CMK (cell line): ENCODE results near the gene P2RX3.

Experiments
- DNase-seq: peaks from one replicate; pipeline ENCODE4 v3.0.0-alpha.2; 2010; ENCODE audit warnings: low read depth

The P2RX3 gene

DNA sequence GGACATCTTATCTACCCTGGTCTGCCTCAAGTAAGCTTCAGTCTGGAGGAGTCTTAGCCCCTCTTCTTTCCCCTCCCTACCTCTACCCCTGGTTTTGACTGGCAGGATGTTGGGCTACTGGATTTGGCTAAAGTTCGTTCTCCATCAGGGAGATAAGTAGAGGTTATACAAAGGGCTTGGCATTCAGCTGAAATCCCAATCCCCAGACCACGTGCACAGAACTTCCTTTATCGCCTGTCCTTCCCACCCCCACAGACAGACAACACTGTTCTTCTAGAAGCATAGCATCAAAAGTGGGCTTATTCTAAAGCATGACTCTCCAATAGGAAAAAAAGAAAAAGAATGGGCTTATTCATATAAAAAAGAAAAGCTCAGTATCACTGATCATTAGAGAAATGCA, 35.0 kb downstream of the P2RX3 start:
- DNase-seq: no peak

DNA sequence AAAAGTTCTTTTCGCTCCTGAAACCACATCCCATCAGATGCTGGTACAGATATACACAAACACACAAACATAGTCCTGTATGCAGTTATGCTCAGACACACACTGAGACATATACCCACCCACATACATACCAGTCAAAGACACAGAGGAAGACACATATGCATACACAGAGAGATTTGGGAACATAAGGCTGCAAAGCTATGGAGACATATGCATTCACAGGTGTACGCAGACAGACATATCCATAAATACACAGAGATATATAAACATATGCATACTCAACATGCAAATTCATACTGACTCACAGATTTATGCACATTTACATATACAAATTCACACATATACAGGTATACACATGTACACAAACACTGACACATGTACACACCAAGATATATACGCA, 36.8 kb downstream of the P2RX3 start:
- DNase-seq: no peak

DNA sequence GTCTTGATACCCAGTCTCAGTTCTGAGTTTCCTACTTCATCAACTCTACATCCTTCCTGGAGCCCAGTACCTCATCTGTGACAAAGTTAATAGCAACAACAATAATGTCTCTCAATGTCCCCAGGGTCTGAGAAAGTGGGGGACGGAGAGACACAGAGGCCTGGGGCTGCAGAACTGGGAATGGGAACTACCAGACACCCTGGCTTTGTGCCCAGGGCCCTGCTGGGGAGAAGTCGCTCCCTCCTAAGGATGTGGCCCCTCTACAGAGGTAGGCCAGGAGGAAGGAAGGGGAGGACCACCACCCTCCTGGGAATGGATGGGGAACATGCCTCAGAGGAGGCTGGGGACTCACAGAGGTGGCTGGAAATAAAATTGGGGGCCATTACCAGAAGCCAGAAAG, 37.3 kb downstream of the P2RX3 start:
- DNase-seq: no peak

DNA sequence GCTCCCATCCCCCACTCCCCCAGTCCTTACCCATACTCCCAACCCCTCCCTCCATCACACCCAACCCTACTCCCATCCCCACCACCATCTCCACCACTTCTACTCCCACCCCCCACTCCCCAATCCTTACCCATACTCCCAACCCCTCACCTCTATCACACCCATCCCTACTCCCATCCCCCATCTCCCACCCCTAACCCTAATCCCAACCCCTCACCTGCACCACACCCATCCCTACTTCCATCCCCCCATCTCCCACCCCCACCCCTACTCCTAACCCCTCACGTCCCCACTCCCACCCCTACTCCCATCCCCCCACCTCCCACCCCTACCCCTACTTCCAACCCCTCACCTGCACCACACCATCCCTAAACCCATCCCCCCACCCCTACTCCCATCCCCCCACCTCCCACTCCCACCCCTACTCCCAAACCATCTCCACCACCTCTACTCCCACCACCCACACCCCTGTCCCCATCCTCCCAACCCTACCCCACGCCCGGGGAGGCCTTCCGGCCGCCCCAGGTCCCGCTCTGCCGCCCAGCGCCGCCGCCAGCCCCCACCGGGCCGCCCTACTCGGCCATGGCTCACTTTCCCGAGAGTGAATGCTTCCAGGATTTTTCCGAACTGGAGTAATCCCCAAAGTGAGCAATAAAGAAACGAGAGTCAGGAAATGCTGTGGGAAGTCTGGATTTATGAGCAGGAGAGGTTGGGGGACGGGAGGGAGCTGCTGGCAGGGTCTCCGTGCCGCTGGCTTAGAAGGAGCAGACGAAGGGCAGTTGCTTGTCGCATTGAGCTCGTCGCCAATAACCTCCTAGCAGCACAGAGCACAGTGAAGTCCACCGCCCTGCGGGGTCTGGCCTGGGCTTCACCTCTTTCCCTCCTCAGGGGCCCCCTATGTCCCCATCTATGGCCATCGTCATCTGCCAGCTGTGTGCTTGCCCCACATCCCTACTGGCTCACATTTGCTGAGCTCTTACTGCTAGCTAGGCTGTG, 38.2 kb downstream of the P2RX3 start:
- no peak for DNase-seq

DNA sequence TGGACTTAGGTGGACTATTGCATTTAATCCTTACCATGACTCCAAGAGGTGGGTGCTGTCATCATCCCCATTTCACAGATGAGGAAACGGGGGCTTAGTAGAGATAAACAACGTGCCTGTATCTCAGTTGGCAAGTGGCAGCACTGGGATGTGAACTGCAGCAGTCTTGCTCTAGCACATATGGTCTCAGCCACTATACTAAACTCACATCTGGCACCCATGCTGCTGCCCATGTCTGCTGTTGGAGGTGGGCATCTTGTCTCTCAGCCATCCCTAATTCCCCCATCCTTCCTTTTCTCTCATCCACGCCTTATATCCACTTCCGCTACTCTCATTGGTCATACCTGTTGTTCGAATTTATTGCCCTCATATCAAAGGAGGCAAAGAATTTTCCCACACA, 39.0 kb downstream of the P2RX3 start:
- DNase-seq: no peak

GRCh38 chr11:57378186-57378585, 40.0 kb downstream of the P2RX3 start:
- DNase-seq: no peak

GRCh38 chr11:57379732-57380131, 41.6 kb downstream of the P2RX3 start:
- DNase-seq: no peak

GRCh38 chr11:57380975-57381374, 42.8 kb downstream of the P2RX3 start, which contains the start of gene PRG3:
Gene PRG3 (minus strand): TSS chr11:57381150. CDS start chr11:57380708, 442 bp downstream.
- no peak for DNase-seq

GRCh38 chr11:57386178-57386940, 48.2 kb downstream of the P2RX3 start:
- DNase-seq: no peak

- DNase-seq: no peak
Measured at GRCh38 chr11:57387289-57388030, 49.3 kb downstream of the P2RX3 start.

DNA sequence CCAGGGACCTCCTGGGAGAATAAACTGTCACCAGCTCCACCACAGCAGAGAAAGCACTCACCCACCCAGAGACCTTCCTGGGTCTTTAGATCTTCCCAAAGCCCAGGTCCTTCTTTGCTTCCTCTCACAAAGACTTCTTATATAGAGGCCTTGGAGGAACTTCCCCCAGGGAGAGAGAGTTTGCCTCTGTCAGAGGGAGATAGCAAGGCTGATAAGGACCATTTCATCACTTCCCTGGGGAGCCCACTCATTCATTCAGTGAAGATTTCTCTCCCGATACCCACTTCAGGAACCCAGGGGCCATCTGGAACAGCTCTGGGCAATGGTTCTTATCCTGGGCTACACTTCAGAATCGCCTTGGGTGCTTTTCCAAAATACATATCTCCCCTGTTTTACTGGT, 52.4 kb downstream of the P2RX3 start, which contains the start of gene PRG2:
PRG2 (minus strand) TSS at position 116 of the 400 bp plus-strand sequence. CDS start 706 bp downstream, outside the sequence.
- peak; percentile 71 for DNase-seq

DNA sequence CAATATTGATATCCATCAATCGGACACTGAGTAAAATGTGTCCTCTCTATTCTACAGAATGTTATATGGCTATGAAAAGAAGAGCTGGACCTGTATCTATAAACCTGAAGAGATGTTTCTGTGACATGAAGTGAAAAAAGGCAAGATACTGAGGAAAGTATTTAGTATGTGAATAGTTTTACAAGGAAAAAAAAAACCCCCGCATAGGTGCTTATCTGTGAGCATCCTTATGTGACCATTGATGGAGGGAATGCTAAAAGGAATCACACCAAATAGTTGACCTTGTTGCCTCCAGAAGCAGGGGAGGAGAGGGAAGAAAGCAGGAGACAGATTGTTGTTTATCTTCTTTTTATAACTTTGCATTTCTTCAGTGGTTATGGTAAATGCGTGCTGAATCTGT, 53.0 kb downstream of the P2RX3 start:
- DNase-seq: no peak

DNA sequence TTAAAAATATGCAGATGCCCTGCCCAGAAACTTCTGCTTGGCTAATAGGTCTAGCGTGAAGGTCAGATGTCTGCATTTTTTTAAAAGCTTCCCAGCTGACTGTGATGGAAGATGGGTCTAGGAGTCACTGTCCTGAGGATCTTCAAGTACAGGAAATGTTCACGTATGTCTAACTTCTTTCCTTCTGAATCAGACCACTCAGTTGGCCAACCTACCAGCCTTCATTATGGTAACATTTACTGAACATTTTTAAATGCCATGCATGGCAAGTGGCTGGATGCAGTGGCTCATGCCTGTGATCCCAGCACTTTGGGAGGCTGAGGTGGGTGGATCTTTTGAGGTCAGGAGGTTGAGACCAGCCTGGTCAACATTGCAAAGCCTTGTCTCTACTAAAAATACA, 53.4 kb downstream of the P2RX3 start:
- DNase-seq: no peak

GRCh38 chr11:57392066-57392762, 54.1 kb downstream of the P2RX3 start:
- DNase-seq: no peak

- DNase-seq: no peak
Measured at GRCh38 chr11:57392763-57393105, 54.6 kb downstream of the P2RX3 start.

DNA sequence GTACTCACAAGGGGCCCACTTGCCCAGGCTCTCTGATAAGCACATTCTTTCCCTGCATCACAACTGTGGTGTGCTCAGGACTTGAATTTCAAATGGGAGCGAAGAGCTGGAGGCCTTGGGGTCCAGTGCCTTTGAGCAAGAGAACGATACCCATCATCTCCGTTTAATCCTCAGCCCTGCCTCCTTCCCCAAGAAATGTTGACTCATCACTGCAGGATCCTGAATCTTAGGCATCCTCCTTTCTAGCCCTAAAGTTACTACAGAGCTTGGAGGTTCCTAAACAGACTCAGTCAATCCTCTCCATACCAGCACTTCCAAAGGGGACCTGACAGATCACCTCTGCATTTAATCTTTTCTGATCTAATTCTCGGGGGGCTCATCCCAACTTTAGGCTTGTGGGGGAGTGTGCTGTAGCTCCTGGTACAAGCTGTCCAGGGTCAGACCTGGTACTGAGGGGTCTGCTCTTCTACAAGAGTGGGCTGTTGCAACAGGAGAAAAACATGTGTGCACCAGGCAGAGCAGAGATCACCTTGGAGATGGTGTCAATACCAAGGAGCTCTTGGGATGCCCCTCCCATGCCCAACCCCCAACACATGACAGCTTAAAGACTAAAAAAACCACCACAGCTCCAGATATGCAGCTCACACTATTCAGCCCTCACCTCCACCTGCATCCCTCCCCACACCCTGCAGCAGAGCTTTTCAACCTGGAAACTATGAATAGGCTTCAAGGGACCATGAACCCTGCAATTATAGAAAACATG, 56.2 kb downstream of the P2RX3 start:
- no peak for DNase-seq

GRCh38 chr11:57395905-57396623, 57.9 kb downstream of the P2RX3 start:
- DNase-seq: no peak

DNA sequence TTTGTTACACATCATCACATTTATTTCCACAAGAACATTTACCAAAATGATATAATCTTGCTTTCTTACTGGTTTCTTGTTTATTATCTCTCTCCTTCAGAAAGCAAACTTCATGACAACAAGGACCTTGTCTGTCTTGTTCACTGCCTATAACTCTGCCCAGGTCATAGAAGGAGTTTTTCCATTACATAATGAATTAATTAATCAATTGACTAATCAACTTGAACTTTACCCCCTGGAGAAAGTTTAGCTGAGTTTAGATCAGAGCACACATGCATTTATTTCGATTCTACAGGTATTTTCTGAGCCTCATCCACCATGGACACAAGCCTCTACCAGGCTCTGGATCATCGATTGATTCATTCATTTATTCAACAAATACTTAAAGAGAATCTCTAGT, 58.6 kb downstream of the P2RX3 start:
- no peak for DNase-seq

GRCh38 chr11:57397394-57397990, 59.3 kb downstream of the P2RX3 start:
- DNase-seq: no peak

GRCh38 chr11:57399221-57399620, 61.1 kb downstream of the P2RX3 start:
- DNase-seq: no peak
